K562 (cell line): ENCODE data around the gene DGKB.

ENCODE experiments used
- ASH1L ChIP-seq: fragments of 450-650 bp; IDR thresholded peaks from 2 replicates; pipeline ENCODE4 v1.6.1; 2018; ENCODE audit warnings: borderline replicate concordance, mild to moderate bottlenecking, low read depth; ENCODE audit not compliant: partially characterized antibody
- CBX1 ChIP-seq: sonication (generic); IDR thresholded peaks from 2 replicates; pipeline ENCODE4 v1.6.1; 2016; ENCODE audit warnings: antibody characterized with exemption, low read depth, mild to moderate bottlenecking
- MAX ChIP-seq: sonication (generic); formaldehyde crosslinking; IDR thresholded peaks from 2 replicates; pipeline ENCODE4 v1.9.0; 2022; ENCODE audit warnings: mild to moderate bottlenecking, missing genetic modification reagents
- MTA1 ChIP-seq: fragments of 450-650 bp; IDR thresholded peaks from 2 replicates; pipeline ENCODE4 v1.6.1; 2017; ENCODE audit warnings: borderline replicate concordance
- POLR2A ChIP-seq: fragments of 450-650 bp; conservative IDR thresholded peaks from 2 replicates; pipeline ENCODE4 v1.6.1; 2016
- RCOR1 ChIP-seq, 2 experiments: IDR thresholded peaks; 2 replicates each; pipeline ENCODE4 v1.6.1; 2012; ENCODE audit warnings: low read depth in 2 of 2, low read length in 2 of 2, borderline replicate concordance in 1 of 2, improper control_type of control experiment in 1 of 2
- SRF ChIP-seq, 2 experiments: fragments of 250-450, 450-650 bp in 1 of 2; sonication (Bioruptor Pico) in 1 of 2; sonication (generic) in 1 of 2; formaldehyde crosslinking; IDR thresholded peaks; 2 replicates each; pipeline versions ENCODE4 v1.5.0 to v1.5.1; 2020 to 2022; ENCODE audit warnings: mild to moderate bottlenecking in 1 of 2, missing genetic modification reagents in 1 of 2
- TBL1XR1 ChIP-seq, 2 experiments: IDR thresholded peaks; 2 replicates each; pipeline ENCODE4 v1.6.1; 2012; ENCODE audit warnings: improper control_type of control experiment in 2 of 2, low read length in 2 of 2, mild to moderate bottlenecking in 1 of 2
- TBP ChIP-seq: optimal IDR thresholded peaks from 2 replicates; pipeline ENCODE3; 2011; ENCODE audit warnings: low read depth, low read length, improper control_type of control experiment
- TEAD4 ChIP-seq, 2 experiments: sonication (generic) in 1 of 2; formaldehyde crosslinking in 1 of 2; IDR thresholded peaks; 2 replicates each; pipeline versions ENCODE4 v1.6.1 to v1.8.0; 2012 to 2022; ENCODE audit warnings: borderline replicate concordance in 1 of 2, inconsistent platforms in 1 of 2, low read length in 1 of 2, mild to moderate bottlenecking in 1 of 2, missing genetic modification reagents in 1 of 2
- ZNF24 ChIP-seq: fragments of 450-650 bp; IDR thresholded peaks from 2 replicates; pipeline ENCODE4 v1.6.1; 2016
- ZNF384 ChIP-seq: IDR thresholded peaks from 2 replicates; pipeline ENCODE4 v1.6.1; 2012; ENCODE audit warnings: low read depth, low read length, improper control_type of control experiment
- ZNF830 ChIP-seq: fragments of 250-450 bp; sonication (Bioruptor Pico); IDR thresholded peaks from 2 replicates; pipeline ENCODE4 v1.5.0; 2021; ENCODE audit warnings: mild to moderate bottlenecking
- TF ChIP-seq, protein P1 (sequence below): fragments of 250-450 bp; sonication (Bioruptor Pico); IDR thresholded peaks from 2 replicates; pipeline ENCODE4 v1.8.0; 2021; ENCODE audit warnings: moderate library complexity, mild to moderate bottlenecking, inconsistent platforms

- no peak for TF ChIP-seq ZNF384
- TF ChIP-seq MAX (CRISPR knock-in tag): no peak
- TF ChIP-seq POLR2A: no peak
- TF ChIP-seq, protein P1, sequence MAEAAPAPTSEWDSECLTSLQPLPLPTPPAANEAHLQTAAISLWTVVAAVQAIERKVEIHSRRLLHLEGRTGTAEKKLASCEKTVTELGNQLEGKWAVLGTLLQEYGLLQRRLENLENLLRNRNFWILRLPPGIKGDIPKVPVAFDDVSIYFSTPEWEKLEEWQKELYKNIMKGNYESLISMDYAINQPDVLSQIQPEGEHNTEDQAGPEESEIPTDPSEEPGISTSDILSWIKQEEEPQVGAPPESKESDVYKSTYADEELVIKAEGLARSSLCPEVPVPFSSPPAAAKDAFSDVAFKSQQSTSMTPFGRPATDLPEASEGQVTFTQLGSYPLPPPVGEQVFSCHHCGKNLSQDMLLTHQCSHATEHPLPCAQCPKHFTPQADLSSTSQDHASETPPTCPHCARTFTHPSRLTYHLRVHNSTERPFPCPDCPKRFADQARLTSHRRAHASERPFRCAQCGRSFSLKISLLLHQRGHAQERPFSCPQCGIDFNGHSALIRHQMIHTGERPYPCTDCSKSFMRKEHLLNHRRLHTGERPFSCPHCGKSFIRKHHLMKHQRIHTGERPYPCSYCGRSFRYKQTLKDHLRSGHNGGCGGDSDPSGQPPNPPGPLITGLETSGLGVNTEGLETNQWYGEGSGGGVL (CRISPR knock-in tag): no peak
- no peak for TF ChIP-seq RCOR1 (IDR thresholded peaks at IDR 0.05; ENCODE audit: borderline replicate concordance in 1 of 2, low read depth in 2 of 2, low read length in 2 of 2)
- TF ChIP-seq TBP: no peak
- no peak for TF ChIP-seq TBL1XR1 (IDR thresholded peaks at IDR 0.05; ENCODE audit: low read length in 2 of 2)
- no peak for TF ChIP-seq MTA1
- TF ChIP-seq ZNF830 (CRISPR knock-in tag): no peak
- no peak for TF ChIP-seq TEAD4 (IDR thresholded peaks at IDR 0.05; ENCODE audit: low read length)
- no peak for TF ChIP-seq TEAD4 (CRISPR knock-in tag; IDR thresholded peaks at IDR 0.05; ENCODE audit: borderline replicate concordance)
- no peak for TF ChIP-seq SRF (CRISPR knock-in tag; IDR thresholded peaks at IDR 0.05)
- TF ChIP-seq CBX1: no peak
- TF ChIP-seq ZNF24: no peak
- TF ChIP-seq ASH1L: no peak
These were observed 236.2 kb downstream of the DGKB start for GRCh38 chr7:14666304-14666703.
